Glutamatergic neuron (in vitro differentiated cells): ENCODE measurements around the gene IMPA2. TPM values are rescaled to one million over a fixed set of nuclear protein-coding genes. Genes with fewer than 3 reads are reported as not detected.
"Not testable (repeated sequence)": the region's sequence is repeated elsewhere in the genome, so short reads cannot be mapped to it uniquely, and the experiment has no call there.

Source experiments
- DNase-seq: peaks from one replicate; pipeline ENCODE4 v3.0.0; 2022
- H3K27ac Mint-ChIP-seq: one replicate; pipeline ENCODE4 v1.8.0; 2020; ENCODE audit warnings: mild to moderate bottlenecking, mixed read lengths, inconsistent platforms; ENCODE audit not compliant: unreplicated experiment
- H3K27me3 Mint-ChIP-seq: one replicate; pipeline ENCODE4 v1.8.0; 2020; ENCODE audit warnings: mild to moderate bottlenecking, moderate library complexity, mixed read lengths, inconsistent platforms; ENCODE audit not compliant: unreplicated experiment
- H3K36me3 Mint-ChIP-seq: one replicate; pipeline ENCODE4 v1.8.0; 2020; ENCODE audit warnings: mild to moderate bottlenecking, mixed read lengths, inconsistent platforms; ENCODE audit not compliant: unreplicated experiment
- H3K4me1 Mint-ChIP-seq: one replicate; pipeline ENCODE4 v1.8.0; 2020; ENCODE audit warnings: mild to moderate bottlenecking, low read depth, mixed read lengths, inconsistent platforms; ENCODE audit not compliant: unreplicated experiment
- H3K4me3 Mint-ChIP-seq: one replicate; pipeline ENCODE4 v1.8.0; 2020; ENCODE audit warnings: mild to moderate bottlenecking, mixed read lengths, inconsistent platforms; ENCODE audit not compliant: unreplicated experiment
- H3K9me3 Mint-ChIP-seq: one replicate; pipeline ENCODE4 v1.8.0; 2020; ENCODE audit warnings: mild to moderate bottlenecking, moderate library complexity, mixed read lengths, inconsistent platforms; ENCODE audit not compliant: unreplicated experiment
- CTCF ChIP-seq: fragments of 200-600 bp; sonication (generic); IDR thresholded peaks from one replicate; pipeline ENCODE4 v1.5.0; 2021; ENCODE audit not compliant: partially characterized antibody, unreplicated experiment
- total RNA-seq: library from RNA; stranded (reverse); fragmentation: NEBNext Ultra II Directional; extraction: Animal tissue kit (Norgen Biotek cat#: 25700); gene quantifications from one replicate; pipeline ENCODE4 v1.2.1, GENCODE V29; 2021; ENCODE audit not compliant: unreplicated experiment

IMPA2 gene
- total RNA-seq, 1 donor from 2014 or later = 103 TPM

- no peak for TF ChIP-seq CTCF
- H3K27ac Mint-ChIP-seq = no peak overlapping the region
- no peak overlapping the region for H3K4me3 Mint-ChIP-seq
- H3K9me3 Mint-ChIP-seq = no peaks in the 10 kb centered on the region
- H3K36me3 Mint-ChIP-seq = no peaks in the 10 kb centered on the region
- H3K4me1 Mint-ChIP-seq = peaks cover 8% of the 10 kb centered on the region
- DNase-seq = no peak
- peaks cover 4% of the 10 kb centered on the region for H3K27me3 Mint-ChIP-seq
Measured at GRCh38 chr18:12067671-12068070, 86.4 kb downstream of the IMPA2 start.

GRCh38 chr18:12068316-12068949 lies 87.1 kb downstream of the IMPA2 start:
- H3K36me3 Mint-ChIP-seq, H3K27ac Mint-ChIP-seq, H3K4me1 Mint-ChIP-seq, H3K9me3 Mint-ChIP-seq, H3K4me3 Mint-ChIP-seq, H3K27me3 Mint-ChIP-seq, DNase-seq: not testable (repeated sequence)

GRCh38 chr18:12068950-12069320 lies 87.6 kb downstream of the IMPA2 start:
- Mint-ChIP-seq H3K27ac (no peak overlapping the region), H3K36me3 (no peaks in the 10 kb centered on the region), H3K9me3 (no peaks in the 10 kb centered on the region), H3K27me3 (peaks cover 4% of the 10 kb centered on the region), H3K4me3 (no peak overlapping the region), H3K4me1 (peaks cover 8% of the 10 kb centered on the region)
- no peak for DNase-seq
- TF ChIP-seq CTCF = no peak

GRCh38 chr18:12071066-12071465 lies 89.8 kb downstream of the IMPA2 start:
- H3K4me3 Mint-ChIP-seq, H3K36me3 Mint-ChIP-seq, H3K27me3 Mint-ChIP-seq, H3K9me3 Mint-ChIP-seq, H3K27ac Mint-ChIP-seq, H3K4me1 Mint-ChIP-seq, DNase-seq: not testable (repeated sequence)

GRCh38 chr18:12072996-12073395 lies 91.7 kb downstream of the IMPA2 start:
- no peak for DNase-seq
- Mint-ChIP-seq H3K4me1 (peaks cover 9% of the 10 kb centered on the region), H3K27ac (no peak overlapping the region), H3K27me3 (no peaks in the 10 kb centered on the region), H3K4me3 (no peak overlapping the region), H3K9me3 (no peaks in the 10 kb centered on the region), H3K36me3 (no peaks in the 10 kb centered on the region)
- no peak for TF ChIP-seq CTCF

GRCh38 chr18:12074736-12075135 lies 93.4 kb downstream of the IMPA2 start:
- no peak overlapping the region for H3K4me3 Mint-ChIP-seq
- no peak for DNase-seq
- no peaks in the 10 kb centered on the region for H3K36me3 Mint-ChIP-seq
- TF ChIP-seq CTCF = no peak
- H3K27ac Mint-ChIP-seq = no peak overlapping the region
- H3K9me3 Mint-ChIP-seq = peaks cover 3% of the 10 kb centered on the region
- H3K27me3 Mint-ChIP-seq = peaks cover 4% of the 10 kb centered on the region
- peaks cover 16% of the 10 kb centered on the region for H3K4me1 Mint-ChIP-seq
